SH-SY5Y (cell line): ENCODE data around the gene ARF1.

Experiments
- GATA2 ChIP-seq: IDR thresholded peaks from 2 replicates; pipeline ENCODE4 v1.6.1; 2011; ENCODE audit warnings: mild to moderate bottlenecking, low read depth, low read length
- GATA3 ChIP-seq: IDR thresholded peaks from 2 replicates; pipeline ENCODE4 v1.6.1; 2011; ENCODE audit warnings: low read depth, mild to moderate bottlenecking, low read length, moderate library complexity

GRCh38 chr1:228139406-228139930, 57.0 kb downstream of the ARF1 start:
- no peak for TF ChIP-seq GATA3
- no peak for TF ChIP-seq GATA2
